ENCODE data around the gene KRTAP5-11.
"Not testable (repeated sequence)": the region's sequence is repeated elsewhere in the genome, so short reads cannot be mapped to it uniquely, and the experiment has no call there.

KRTAP5-11 gene

GRCh38 chr11:71580057-71581003 is 2.3 kb downstream of the KRTAP5-11 start:
- no peak for DNase-seq

GRCh38 chr11:71579513-71579912 is 3.2 kb downstream of the KRTAP5-11 start:
- DNase-seq = not testable (repeated sequence)

GRCh38 chr11:71577469-71578004 is 5.1 kb downstream of the KRTAP5-11 start:
- no peak for DNase-seq

GRCh38 chr11:71576688-71577465 is 5.8 kb downstream of the KRTAP5-11 start:
- not testable (repeated sequence) for DNase-seq

GRCh38 chr11:71575723-71576424 is 6.8 kb downstream of the KRTAP5-11 start:
- no peak for DNase-seq

- no peak for DNase-seq
Observed at GRCh38 chr11:71574418-71574817, 8.3 kb downstream of the KRTAP5-11 start.

- no peak for DNase-seq
Observed at GRCh38 chr11:71572811-71573210, 9.9 kb downstream of the KRTAP5-11 start.

GRCh38 chr11:71571101-71571850 is 11.4 kb downstream of the KRTAP5-11 start:
- DNase-seq = not testable (repeated sequence)

- DNase-seq = no peak
Observed at GRCh38 chr11:71568704-71569349, 13.8 kb downstream of the KRTAP5-11 start.

GRCh38 chr11:71567633-71568032 is 15.0 kb downstream of the KRTAP5-11 start:
- DNase-seq = not testable (repeated sequence)

GRCh38 chr11:71566626-71567599 is 15.8 kb downstream of the KRTAP5-11 start:
- not testable (repeated sequence) for DNase-seq

GRCh38 chr11:71566081-71566620 is 16.5 kb downstream of the KRTAP5-11 start:
- DNase-seq = no peak

- DNase-seq = no peak
Observed at GRCh38 chr11:71565263-71565662, 17.4 kb downstream of the KRTAP5-11 start, which contains the start of gene KRTAP5-10. TSS of gene KRTAP5-10 (plus strand) at chr11:71565563. CDS start at chr11:71565588, 25 bp downstream.

GRCh38 chr11:71564430-71564829 is 18.2 kb downstream of the KRTAP5-11 start:
- no peak for DNase-seq

- DNase-seq = no peak
Observed at GRCh38 chr11:71563406-71563805, 19.3 kb downstream of the KRTAP5-11 start.

- DNase-seq = no peak
Observed at GRCh38 chr11:71562120-71562519, 20.6 kb downstream of the KRTAP5-11 start.

- no peak for DNase-seq
Observed at GRCh38 chr11:71558996-71559395, 23.7 kb downstream of the KRTAP5-11 start.

- DNase-seq = no peak
Observed at GRCh38 chr11:71557257-71557656, 25.4 kb downstream of the KRTAP5-11 start.

- DNase-seq = no peak
Observed at GRCh38 chr11:71556018-71556417, 26.7 kb downstream of the KRTAP5-11 start.

- no peak for DNase-seq
Observed at GRCh38 chr11:71555508-71555907, 27.2 kb downstream of the KRTAP5-11 start.

Data from activated CD8-positive, alpha-beta memory T cell treated with anti-CD3 and anti-CD28 coated beads for 24 hours (primary cell).